Measurements from ENCODE around the gene SLC5A6. TPM values are rescaled to one million over a fixed set of nuclear protein-coding genes. Genes with fewer than 3 reads are reported as not detected.

SLC5A6 gene
- total RNA-seq (2021) (49.0 and 70.0 TPM in 2 replicates), Bru-seq, nascent RNA (percentile 71 among the genes with signal in this experiment), BruChase-seq, experiment 1, labeled RNA remaining after a 2-hour chase (percentile 86 among the genes with signal in this experiment), BruChase-seq, experiment 2, labeled RNA remaining after a 6-hour chase (percentile 91 among the genes with signal in this experiment)
- long read RNA-seq, transcript SLC5A6-201 (17 exons, 3,231 nt): major isoform, 30 of 111 reads
- long read RNA-seq, partial matches to known transcripts: 16 of 111 reads
- long read RNA-seq, other reads (novel, unspliced or antisense): 65 of 111 reads

- Histone ChIP-seq H3K79me2 (ENCODE audit: low read depth) (peaks cover 24% of the 10 kb centered on the region), H3K27ac (peak within 1 kb of the TSS; percentile 82), H3K4me2 (peak within 1 kb of the TSS; percentile 93), H2AFZ (peak within 1 kb of the TSS; percentile 92), H3K9me3 (ENCODE audit: insufficient read depth, low read depth) (no peaks in the 10 kb centered on the region), H3F3A (ENCODE audit: insufficient read depth, low read depth) (peaks cover 46% of the 10 kb centered on the region), H3K36me3 (ENCODE audit: low read depth) (peaks cover 15% of the 10 kb centered on the region; the same call in 1 of the 2 replicates), H3K4me3 (peak within 1 kb of the TSS; percentile 82), H4K20me1 (ENCODE audit: insufficient read depth) (no peaks in the 10 kb centered on the region), H3K27me3 (ENCODE audit: insufficient read depth, low read depth) (no peaks in the 10 kb centered on the region), H3K4me1 (replicated peaks; ENCODE audit: insufficient read depth) (peaks cover 36% of the 10 kb centered on the region), H3K9me2 (ENCODE audit: insufficient read depth) (no peaks in the 10 kb centered on the region)
- CTCF ChIA-PET: no interaction called here
- POLR2A ChIA-PET (ENCODE audit: unreplicated experiment): interaction anchor here (0.6 to 0.7 kb wide), 4 partner anchors 57 to 147 kb away, joined by 3 to 6 read pairs (median 4); no protein-coding TSS in a partner anchor
- BruUV-seq (replicated peaks): no TSS peak
- TF ChIP-seq EZH2 (IDR thresholded peaks at IDR 0.05; ENCODE audit: low read depth): no peak
- no peak for TF ChIP-seq CTCF (conservative IDR thresholded peaks at IDR 0.05)
- peak; percentile 77 to 89 for DNase-seq
- intact Hi-C loops (cut with micrococcal nuclease; ENCODE audit: unreplicated experiment): loop anchor here (1.0 to 10.0 kb wide), 5 partner anchors 21 to 250 kb away; partner anchors contain the start of genes MPV17, PREB, PRR30 and TRIM54
These were observed at the start of gene SLC5A6, which contains the start of gene ATRAID for GRCh38 chr2:27211943-27212625. SLC5A6 (minus strand) TSS chr2:27212268; CDS start chr2:27207650, 4,618 bp downstream. ATRAID (plus strand) TSS chr2:27212041; CDS start chr2:27212369, 328 bp downstream.

GRCh38 chr2:27261241-27261925 is 49.3 kb upstream of the SLC5A6 start:
- Histone ChIP-seq H3K27me3 (ENCODE audit: insufficient read depth, low read depth) (peaks cover 70% of the 10 kb centered on the region), H3K9me3 (ENCODE audit: insufficient read depth, low read depth) (no peaks in the 10 kb centered on the region), H4K20me1 (ENCODE audit: insufficient read depth) (no peaks in the 10 kb centered on the region), H3K4me1 (replicated peaks; ENCODE audit: insufficient read depth) (no peaks in the 10 kb centered on the region), H3K4me2 (no peak overlapping the region), H3F3A (ENCODE audit: insufficient read depth, low read depth) (no peaks in the 10 kb centered on the region; the same call in 1 of the 2 replicates), H3K79me2 (ENCODE audit: low read depth) (no peaks in the 10 kb centered on the region), H2AFZ (no peak overlapping the region), H3K27ac (no peak overlapping the region), H3K9me2 (ENCODE audit: insufficient read depth) (no peaks in the 10 kb centered on the region), H3K4me3 (no peak overlapping the region), H3K36me3 (ENCODE audit: low read depth) (no peaks in the 10 kb centered on the region)
- TF ChIP-seq EZH2 (IDR thresholded peaks at IDR 0.05; ENCODE audit: low read depth): no peak
- TF ChIP-seq CTCF (conservative IDR thresholded peaks at IDR 0.05): no peak
- BruUV-seq (replicated peaks): no TSS peak
- CTCF ChIA-PET: no interaction called here
- POLR2A ChIA-PET (ENCODE audit: unreplicated experiment): no interaction called here
- intact Hi-C loops (cut with micrococcal nuclease; ENCODE audit: unreplicated experiment): no loop called here
- no peak for DNase-seq

GRCh38 chr2:27258051-27258450 is 46.0 kb upstream of the SLC5A6 start:
- POLR2A ChIA-PET (ENCODE audit: unreplicated experiment): no interaction called here
- Histone ChIP-seq H3K36me3 (ENCODE audit: low read depth) (no peaks in the 10 kb centered on the region), H3K79me2 (ENCODE audit: low read depth) (no peaks in the 10 kb centered on the region), H3K4me3 (no peak overlapping the region), H4K20me1 (ENCODE audit: insufficient read depth) (no peaks in the 10 kb centered on the region), H3K27me3 (ENCODE audit: insufficient read depth, low read depth) (peaks cover 49% of the 10 kb centered on the region), H3K9me2 (ENCODE audit: insufficient read depth) (no peaks in the 10 kb centered on the region), H3K4me1 (replicated peaks; ENCODE audit: insufficient read depth) (no peaks in the 10 kb centered on the region), H2AFZ (no peak overlapping the region), H3K4me2 (no peak overlapping the region), H3K9me3 (ENCODE audit: insufficient read depth, low read depth) (no peaks in the 10 kb centered on the region), H3K27ac (no peak overlapping the region), H3F3A (ENCODE audit: insufficient read depth, low read depth) (no peaks in the 10 kb centered on the region)
- no TSS peak for BruUV-seq (replicated peaks)
- TF ChIP-seq EZH2 (IDR thresholded peaks at IDR 0.05; ENCODE audit: low read depth) (no peak), CTCF (conservative IDR thresholded peaks at IDR 0.05) (no peak)
- DNase-seq: no peak
- CTCF ChIA-PET: no interaction called here
- intact Hi-C loops (cut with micrococcal nuclease; ENCODE audit: unreplicated experiment): no loop called here
